IMR-90 (cell line): ENCODE data around the gene SLC7A4.

Experiments
- BHLHE40 ChIP-seq: fragments of 150-350 bp; IDR thresholded peaks from 2 replicates; pipeline ENCODE4 v1.6.1; 2016; ENCODE audit warnings: mild to moderate bottlenecking, low read depth, low read length
- CEBPB ChIP-seq: IDR thresholded peaks from 2 replicates; pipeline ENCODE4 v1.6.1; 2012; ENCODE audit warnings: low read depth, low read length, improper control_type of control experiment
- FOS ChIP-seq: fragments of 150-350 bp; IDR thresholded peaks from 2 replicates; pipeline ENCODE4 v1.6.1; 2016; ENCODE audit warnings: low read depth, low read length
- MAFK ChIP-seq: IDR thresholded peaks from 2 replicates; pipeline ENCODE4 v1.6.1; 2012; ENCODE audit warnings: low read depth, low read length, improper control_type of control experiment
- MAZ ChIP-seq: IDR thresholded peaks from 2 replicates; pipeline ENCODE4 v1.6.1; 2012; ENCODE audit warnings: low read depth, mild to moderate bottlenecking, low read length, improper control_type of control experiment, moderate library complexity, borderline replicate concordance
- POLR2A ChIP-seq: IDR thresholded peaks from 2 replicates; pipeline ENCODE4 v1.6.1; 2012; ENCODE audit warnings: mild to moderate bottlenecking, low read depth, low read length
- RAD21 ChIP-seq: IDR thresholded peaks from 2 replicates; pipeline ENCODE4 v1.6.1; 2012; ENCODE audit warnings: low read length, improper control_type of control experiment
- RCOR1 ChIP-seq: IDR thresholded peaks from 2 replicates; pipeline ENCODE4 v1.6.1; 2012; ENCODE audit warnings: mild to moderate bottlenecking, low read length, improper control_type of control experiment; ENCODE audit not compliant: insufficient replicate concordance
- RFX5 ChIP-seq: IDR thresholded peaks from 2 replicates; pipeline ENCODE4 v1.8.0; 2012; ENCODE audit warnings: low read depth, mild to moderate bottlenecking, low read length, moderate library complexity
- SMC3 ChIP-seq: fragments of 150-350 bp; IDR thresholded peaks from 2 replicates; pipeline ENCODE4 v1.6.1; 2016; ENCODE audit warnings: low read depth, mild to moderate bottlenecking, antibody characterized with exemption, low read length, moderate library complexity
- TF ChIP-seq, protein P1 (sequence below): conservative IDR thresholded peaks from 2 replicates; pipeline ENCODE4 v1.5.1; 2012; ENCODE audit warnings: mild to moderate bottlenecking, low read depth, low read length, improper control_type of control experiment
- TF ChIP-seq, protein P2 (sequence below): fragments of 150-350 bp; IDR thresholded peaks from 2 replicates; pipeline ENCODE4 v1.6.1; 2017; ENCODE audit warnings: mild to moderate bottlenecking, antibody characterized with exemption, low read length, low read depth
- TF ChIP-seq, protein P3 (sequence below): fragments of 150-350 bp; IDR thresholded peaks from 2 replicates; pipeline ENCODE4 v1.6.1; 2016; ENCODE audit warnings: low read depth, mild to moderate bottlenecking, low read length, moderate library complexity, borderline replicate concordance

DNA sequence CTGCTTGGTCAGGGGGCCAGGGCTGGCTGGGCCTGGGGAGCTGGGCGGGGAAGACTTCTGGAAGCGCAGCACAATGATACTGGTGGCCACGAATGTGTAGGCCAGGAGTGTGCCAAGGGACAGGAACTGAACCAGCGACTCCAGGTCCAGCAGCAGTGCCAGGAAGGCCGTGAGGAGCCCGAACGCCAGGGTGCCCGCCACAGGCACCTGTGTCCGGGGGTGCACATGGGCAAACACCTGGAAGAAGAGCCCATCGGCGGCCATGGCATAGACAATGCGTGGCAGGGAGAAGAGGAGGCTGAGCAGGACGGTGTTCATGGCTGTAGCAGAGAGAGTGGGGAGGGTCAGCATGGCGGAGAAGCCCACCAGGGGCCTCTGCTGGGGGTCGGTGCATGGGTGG is 2.3 kb downstream of the SLC7A4 start:
- TF ChIP-seq, protein P1, sequence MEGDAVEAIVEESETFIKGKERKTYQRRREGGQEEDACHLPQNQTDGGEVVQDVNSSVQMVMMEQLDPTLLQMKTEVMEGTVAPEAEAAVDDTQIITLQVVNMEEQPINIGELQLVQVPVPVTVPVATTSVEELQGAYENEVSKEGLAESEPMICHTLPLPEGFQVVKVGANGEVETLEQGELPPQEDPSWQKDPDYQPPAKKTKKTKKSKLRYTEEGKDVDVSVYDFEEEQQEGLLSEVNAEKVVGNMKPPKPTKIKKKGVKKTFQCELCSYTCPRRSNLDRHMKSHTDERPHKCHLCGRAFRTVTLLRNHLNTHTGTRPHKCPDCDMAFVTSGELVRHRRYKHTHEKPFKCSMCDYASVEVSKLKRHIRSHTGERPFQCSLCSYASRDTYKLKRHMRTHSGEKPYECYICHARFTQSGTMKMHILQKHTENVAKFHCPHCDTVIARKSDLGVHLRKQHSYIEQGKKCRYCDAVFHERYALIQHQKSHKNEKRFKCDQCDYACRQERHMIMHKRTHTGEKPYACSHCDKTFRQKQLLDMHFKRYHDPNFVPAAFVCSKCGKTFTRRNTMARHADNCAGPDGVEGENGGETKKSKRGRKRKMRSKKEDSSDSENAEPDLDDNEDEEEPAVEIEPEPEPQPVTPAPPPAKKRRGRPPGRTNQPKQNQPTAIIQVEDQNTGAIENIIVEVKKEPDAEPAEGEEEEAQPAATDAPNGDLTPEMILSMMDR: no peak
- no peak for TF ChIP-seq RAD21
- TF ChIP-seq POLR2A: no peak
- TF ChIP-seq, protein P2, sequence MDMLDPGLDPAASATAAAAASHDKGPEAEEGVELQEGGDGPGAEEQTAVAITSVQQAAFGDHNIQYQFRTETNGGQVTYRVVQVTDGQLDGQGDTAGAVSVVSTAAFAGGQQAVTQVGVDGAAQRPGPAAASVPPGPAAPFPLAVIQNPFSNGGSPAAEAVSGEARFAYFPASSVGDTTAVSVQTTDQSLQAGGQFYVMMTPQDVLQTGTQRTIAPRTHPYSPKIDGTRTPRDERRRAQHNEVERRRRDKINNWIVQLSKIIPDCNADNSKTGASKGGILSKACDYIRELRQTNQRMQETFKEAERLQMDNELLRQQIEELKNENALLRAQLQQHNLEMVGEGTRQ: no peak
- no peak for TF ChIP-seq SMC3
- no peak for TF ChIP-seq MAFK
- no peak for TF ChIP-seq CEBPB
- no peak for TF ChIP-seq FOS
- no peak for TF ChIP-seq RFX5
- TF ChIP-seq BHLHE40: no peak
- TF ChIP-seq, protein P3, sequence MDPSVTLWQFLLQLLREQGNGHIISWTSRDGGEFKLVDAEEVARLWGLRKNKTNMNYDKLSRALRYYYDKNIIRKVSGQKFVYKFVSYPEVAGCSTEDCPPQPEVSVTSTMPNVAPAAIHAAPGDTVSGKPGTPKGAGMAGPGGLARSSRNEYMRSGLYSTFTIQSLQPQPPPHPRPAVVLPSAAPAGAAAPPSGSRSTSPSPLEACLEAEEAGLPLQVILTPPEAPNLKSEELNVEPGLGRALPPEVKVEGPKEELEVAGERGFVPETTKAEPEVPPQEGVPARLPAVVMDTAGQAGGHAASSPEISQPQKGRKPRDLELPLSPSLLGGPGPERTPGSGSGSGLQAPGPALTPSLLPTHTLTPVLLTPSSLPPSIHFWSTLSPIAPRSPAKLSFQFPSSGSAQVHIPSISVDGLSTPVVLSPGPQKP: no peak
- TF ChIP-seq RCOR1: no peak
- TF ChIP-seq MAZ: no peak
